ENCODE measurements around the gene RFX8.

Gene RFX8

GRCh38 chr2:101367508-101367907, 107.4 kb downstream of the RFX8 start:
- H2AFZ ChIP-seq (ENCODE audit: low read depth, low read length, severe bottlenecking), result no peak overlapping the region
- TF ChIP-seq EZH2phosphoT487 (conservative IDR thresholded peaks at IDR 0.05; ENCODE audit: low read length), result no peak
- no peak for TF ChIP-seq CTCF (IDR thresholded peaks at IDR 0.05; ENCODE audit: insufficient read depth, low read length, poor library complexity, severe bottlenecking)
- H4K20me1 ChIP-seq (ENCODE audit: low read depth, low read length), result no peaks in the 10 kb centered on the region
- H3K9ac ChIP-seq (ENCODE audit: low read length), result no peak overlapping the region
- no peaks in the 10 kb centered on the region for H3K27me3 ChIP-seq (ENCODE audit: low read length)
- no peak overlapping the region for H3K4me3 ChIP-seq (ENCODE audit: insufficient read depth, low read length, poor library complexity, severe bottlenecking)
- H3K9me3 ChIP-seq (ENCODE audit: insufficient read depth, low read length), result no peaks in the 10 kb centered on the region
- no peaks in the 10 kb centered on the region for H3K9me2 ChIP-seq (replicated peaks; ENCODE audit: insufficient read depth, low read length)
- H3K4me2 ChIP-seq (ENCODE audit: low read depth, low read length, poor library complexity, severe bottlenecking), result no peak overlapping the region
- no peak overlapping the region for H3K27ac ChIP-seq (ENCODE audit: low read depth, low read length)
- H3K79me2 ChIP-seq (ENCODE audit: insufficient read depth, low read length), result no peaks in the 10 kb centered on the region
- no peaks in the 10 kb centered on the region for H3F3A ChIP-seq (ENCODE audit: insufficient read depth)
- no peaks in the 10 kb centered on the region for H3K36me3 ChIP-seq (ENCODE audit: low read length)

GRCh38 chr2:101364878-101365277, 110.0 kb downstream of the RFX8 start:
- no peak overlapping the region for H3K9ac ChIP-seq (ENCODE audit: low read length)
- H3K4me2 ChIP-seq (ENCODE audit: low read depth, low read length, poor library complexity, severe bottlenecking), result no peak overlapping the region
- H3K79me2 ChIP-seq (ENCODE audit: insufficient read depth, low read length), result no peaks in the 10 kb centered on the region
- no peaks in the 10 kb centered on the region for H3K27me3 ChIP-seq (ENCODE audit: low read length)
- H4K20me1 ChIP-seq (ENCODE audit: low read depth, low read length), result no peaks in the 10 kb centered on the region
- no peaks in the 10 kb centered on the region for H3K9me2 ChIP-seq (replicated peaks; ENCODE audit: insufficient read depth, low read length)
- no peaks in the 10 kb centered on the region for H3K9me3 ChIP-seq (ENCODE audit: insufficient read depth, low read length)
- TF ChIP-seq CTCF (IDR thresholded peaks at IDR 0.05; ENCODE audit: insufficient read depth, low read length, poor library complexity, severe bottlenecking), result no peak
- no peak for TF ChIP-seq EZH2phosphoT487 (conservative IDR thresholded peaks at IDR 0.05; ENCODE audit: low read length)
- no peak overlapping the region for H3K27ac ChIP-seq (ENCODE audit: low read depth, low read length)
- H3K36me3 ChIP-seq (ENCODE audit: low read length), result no peaks in the 10 kb centered on the region
- H3F3A ChIP-seq (ENCODE audit: insufficient read depth), result no peaks in the 10 kb centered on the region
- H3K4me3 ChIP-seq (ENCODE audit: insufficient read depth, low read length, poor library complexity, severe bottlenecking), result no peak overlapping the region
- H2AFZ ChIP-seq (ENCODE audit: low read depth, low read length, severe bottlenecking), result no peak overlapping the region

GRCh38 chr2:101362777-101363176, 112.1 kb downstream of the RFX8 start:
- no peaks in the 10 kb centered on the region for H3K9me2 ChIP-seq (replicated peaks; ENCODE audit: insufficient read depth, low read length)
- no peaks in the 10 kb centered on the region for H3F3A ChIP-seq (ENCODE audit: insufficient read depth)
- H3K9ac ChIP-seq (ENCODE audit: low read length), result no peak overlapping the region
- H3K79me2 ChIP-seq (ENCODE audit: insufficient read depth, low read length), result no peaks in the 10 kb centered on the region
- TF ChIP-seq EZH2phosphoT487 (conservative IDR thresholded peaks at IDR 0.05; ENCODE audit: low read length), result no peak
- no peak for TF ChIP-seq CTCF (IDR thresholded peaks at IDR 0.05; ENCODE audit: insufficient read depth, low read length, poor library complexity, severe bottlenecking)
- no peaks in the 10 kb centered on the region for H3K9me3 ChIP-seq (ENCODE audit: insufficient read depth, low read length)
- no peaks in the 10 kb centered on the region for H4K20me1 ChIP-seq (ENCODE audit: low read depth, low read length)
- H3K36me3 ChIP-seq (ENCODE audit: low read length), result no peaks in the 10 kb centered on the region
- no peak overlapping the region for H3K27ac ChIP-seq (ENCODE audit: low read depth, low read length)
- no peak overlapping the region for H3K4me3 ChIP-seq (ENCODE audit: insufficient read depth, low read length, poor library complexity, severe bottlenecking)
- no peak overlapping the region for H2AFZ ChIP-seq (ENCODE audit: low read depth, low read length, severe bottlenecking)
- no peak overlapping the region for H3K4me2 ChIP-seq (ENCODE audit: low read depth, low read length, poor library complexity, severe bottlenecking)
- no peaks in the 10 kb centered on the region for H3K27me3 ChIP-seq (ENCODE audit: low read length)

Data from SU-DHL-6 (cell line).